ENCODE data around the gene HYCC2. TPM values are rescaled to one million over a fixed set of nuclear protein-coding genes. Genes with fewer than 3 reads are reported as not detected.
"Not testable (repeated sequence)": the region's sequence is repeated elsewhere in the genome, so short reads cannot be mapped to it uniquely, and the experiment has no call there.

HYCC2 gene
- total and polyA plus RNA-seq, 2 donors from 2014 or later: 4.0 to 30.1 TPM

GRCh38 chr2:201057715-201058248, 13.7 kb downstream of the HYCC2 start:
- no peak overlapping the region for H3K27ac ChIP-seq (ENCODE audit: low read depth in 2 of 2, low read length in 2 of 2)
- H3K4me3 ChIP-seq (ENCODE audit: low read length in 3 of 3): no peak overlapping the region
- no peak for FAIRE-seq
- no peak overlapping the region for H3K9ac ChIP-seq (ENCODE audit: low read length in 3 of 3)
- no peak for TF ChIP-seq CTCF (IDR thresholded peaks at IDR 0.05; ENCODE audit: borderline replicate concordance, extremely low read depth, insufficient read depth)
- no peaks in the 10 kb centered on the region for H3K27me3 ChIP-seq (ENCODE audit: control insufficient read depth, insufficient read depth, low read length)
- peaks cover 0 to 6% (median 4%) of the 10 kb centered on the region in 3 donors for H3K4me1 ChIP-seq (ENCODE audit: control insufficient read depth in 2 of 3, insufficient read depth in 2 of 3, low read depth in 1 of 3, low read length in 3 of 3)
- intact Hi-C loops (cut with DNase I): no loop called here
- no peaks in the 10 kb centered on the region for H3K36me3 ChIP-seq (ENCODE audit: control insufficient read depth in 2 of 3, insufficient read depth in 3 of 3, low read length in 3 of 3)
- H3K9me3 ChIP-seq (ENCODE audit: control insufficient read depth in 2 of 3, insufficient read depth in 1 of 3, low read length in 3 of 3): no peaks in the 10 kb centered on the region
- no peak for DNase-seq

GRCh38 chr2:201057087-201057521, 14.4 kb downstream of the HYCC2 start:
- Histone ChIP-seq H3K4me3 (ENCODE audit: low read length in 3 of 3) (no peak overlapping the region), H3K27me3 (ENCODE audit: control insufficient read depth, insufficient read depth, low read length) (no peaks in the 10 kb centered on the region), H3K9ac (ENCODE audit: low read length in 3 of 3) (no peak overlapping the region), H3K36me3 (ENCODE audit: control insufficient read depth in 2 of 3, insufficient read depth in 3 of 3, low read length in 3 of 3) (no peaks in the 10 kb centered on the region), H3K4me1 (ENCODE audit: control insufficient read depth in 2 of 3, insufficient read depth in 2 of 3, low read depth in 1 of 3, low read length in 3 of 3) (peaks cover 0 to 6% (median 4%) of the 10 kb centered on the region in 3 donors), H3K27ac (ENCODE audit: low read depth in 2 of 2, low read length in 2 of 2) (no peak overlapping the region), H3K9me3 (ENCODE audit: control insufficient read depth in 2 of 3, insufficient read depth in 1 of 3, low read length in 3 of 3) (no peaks in the 10 kb centered on the region)
- FAIRE-seq (no peak), DNase-seq (peak in 2 of 5 donors; percentile 12 to 49)
- no peak for TF ChIP-seq CTCF (IDR thresholded peaks at IDR 0.05; ENCODE audit: borderline replicate concordance, extremely low read depth, insufficient read depth)
- intact Hi-C loops (cut with DNase I): no loop called here

GRCh38 chr2:201049455-201049854, 22.0 kb downstream of the HYCC2 start:
- H3K9me3 ChIP-seq (ENCODE audit: control insufficient read depth in 2 of 3, insufficient read depth in 1 of 3, low read length in 3 of 3): no peaks in the 10 kb centered on the region
- H3K27me3 ChIP-seq (ENCODE audit: control insufficient read depth, insufficient read depth, low read length): no peaks in the 10 kb centered on the region
- H3K36me3 ChIP-seq (ENCODE audit: control insufficient read depth in 2 of 3, insufficient read depth in 3 of 3, low read length in 3 of 3): no peaks in the 10 kb centered on the region
- no peak overlapping the region for H3K4me3 ChIP-seq (ENCODE audit: low read length in 3 of 3)
- intact Hi-C loops (cut with DNase I): no loop called here
- FAIRE-seq (no peak), DNase-seq (no peak)
- no peak overlapping the region for H3K27ac ChIP-seq (ENCODE audit: low read depth in 2 of 2, low read length in 2 of 2)
- no peak for TF ChIP-seq CTCF (IDR thresholded peaks at IDR 0.05; ENCODE audit: borderline replicate concordance, extremely low read depth, insufficient read depth)
- no peak overlapping the region for H3K9ac ChIP-seq (ENCODE audit: low read length in 3 of 3)
- no peaks in the 10 kb centered on the region for H3K4me1 ChIP-seq (ENCODE audit: control insufficient read depth in 2 of 3, insufficient read depth in 2 of 3, low read depth in 1 of 3, low read length in 3 of 3)

- Histone ChIP-seq H3K27me3 (ENCODE audit: control insufficient read depth, insufficient read depth, low read length) (no peaks in the 10 kb centered on the region), H3K27ac (ENCODE audit: low read depth in 2 of 2, low read length in 2 of 2) (no peak overlapping the region), H3K4me3 (ENCODE audit: low read length in 3 of 3) (no peak overlapping the region), H3K9ac (ENCODE audit: low read length in 3 of 3) (no peak overlapping the region), H3K4me1 (ENCODE audit: control insufficient read depth in 2 of 3, insufficient read depth in 2 of 3, low read depth in 1 of 3, low read length in 3 of 3) (no peaks in the 10 kb centered on the region), H3K9me3 (ENCODE audit: control insufficient read depth in 2 of 3, insufficient read depth in 1 of 3, low read length in 3 of 3) (no peaks in the 10 kb centered on the region), H3K36me3 (ENCODE audit: control insufficient read depth in 2 of 3, insufficient read depth in 3 of 3, low read length in 3 of 3) (no peaks in the 10 kb centered on the region)
- DNase-seq (no peak), FAIRE-seq (no peak)
- intact Hi-C loops (cut with DNase I): no loop called here
- TF ChIP-seq CTCF (IDR thresholded peaks at IDR 0.05; ENCODE audit: borderline replicate concordance, extremely low read depth, insufficient read depth): no peak
These were observed 24.6 kb downstream of the HYCC2 start for GRCh38 chr2:201046881-201047280.

GRCh38 chr2:201043050-201043449, 28.4 kb downstream of the HYCC2 start:
- not testable (repeated sequence) for FAIRE-seq

More at GRCh38 chr2:201043050-201043449, 28.4 kb downstream of the HYCC2 start:
- intact Hi-C loops (cut with DNase I); H3K36me3 ChIP-seq (ENCODE audit: control insufficient read depth in 2 of 3, insufficient read depth in 3 of 3, low read length in 3 of 3); DNase-seq; H3K27me3 ChIP-seq (ENCODE audit: control insufficient read depth, insufficient read depth, low read length); H3K4me3 ChIP-seq (ENCODE audit: low read length in 3 of 3); H3K9me3 ChIP-seq (ENCODE audit: control insufficient read depth in 2 of 3, insufficient read depth in 1 of 3, low read length in 3 of 3); H3K27ac ChIP-seq (ENCODE audit: low read depth in 2 of 2, low read length in 2 of 2); H3K9ac ChIP-seq (ENCODE audit: low read length in 3 of 3); H3K4me1 ChIP-seq (ENCODE audit: control insufficient read depth in 2 of 3, insufficient read depth in 2 of 3, low read depth in 1 of 3, low read length in 3 of 3): not testable (repeated sequence)

Measured in kidney (tissue), 14 donors.